GM23338 (cell line): ENCODE data around the gene ARHGEF16.

ENCODE experiments used
- CREB1 ChIP-seq: fragments of 250-450 bp; sonication (Bioruptor Pico); IDR thresholded peaks from 2 replicates; pipeline ENCODE4 v1.5.0; 2020; ENCODE audit warnings: low read depth, mild to moderate bottlenecking, moderate library complexity
- ETS1 ChIP-seq: IDR thresholded peaks from 2 replicates; pipeline ENCODE4 v1.6.1; 2016; ENCODE audit warnings: antibody characterized with exemption
- EZH2 ChIP-seq: fragments of 200-600 bp; sonication (generic); IDR thresholded peaks from one replicate; pipeline ENCODE4 v1.8.0; 2017; ENCODE audit warnings: antibody characterized with exemption, mild to moderate bottlenecking, low read depth; ENCODE audit not compliant: unreplicated experiment
- EZH2phosphoT487 ChIP-seq: fragments of 200-600 bp; sonication (generic); IDR thresholded peaks from one replicate; pipeline ENCODE4 v1.8.1; 2018; ENCODE audit warnings: antibody characterized with exemption; ENCODE audit not compliant: unreplicated experiment
- POLR2AphosphoS5 ChIP-seq: IDR thresholded peaks from 2 replicates; pipeline ENCODE4 v1.6.1; 2016; ENCODE audit warnings: antibody characterized with exemption, low read depth
- REST ChIP-seq: IDR thresholded peaks from one replicate; pipeline ENCODE4 v1.6.1; 2018; ENCODE audit warnings: antibody characterized with exemption; ENCODE audit not compliant: unreplicated experiment
- ZNF114 ChIP-seq: fragments of 250-450 bp; sonication (Bioruptor Pico); IDR thresholded peaks from 2 replicates; pipeline ENCODE4 v1.5.0; 2020; ENCODE audit warnings: mild to moderate bottlenecking, moderate library complexity
- ZNF331 ChIP-seq: fragments of 250-450 bp; sonication (Bioruptor Pico); IDR thresholded peaks from 2 replicates; pipeline ENCODE4 v1.5.0; 2020; ENCODE audit warnings: low read depth, mild to moderate bottlenecking, moderate library complexity
- TF ChIP-seq, protein P1 (sequence below), 2 experiments: fragments of 200-600 bp in 1 of 2; sonication (generic) in 1 of 2; conservative IDR thresholded peaks; 2 replicates each; pipeline versions ENCODE4 v1.5.1 to v1.6.1; 2016 to 2017; ENCODE audit warnings: antibody characterized with exemption in 2 of 2, low read depth in 2 of 2, mild to moderate bottlenecking in 2 of 2, moderate library complexity in 1 of 2

GRCh38 chr1:3436451-3436850, 18.0 kb upstream of the ARHGEF16 start:
- TF ChIP-seq, protein P1, sequence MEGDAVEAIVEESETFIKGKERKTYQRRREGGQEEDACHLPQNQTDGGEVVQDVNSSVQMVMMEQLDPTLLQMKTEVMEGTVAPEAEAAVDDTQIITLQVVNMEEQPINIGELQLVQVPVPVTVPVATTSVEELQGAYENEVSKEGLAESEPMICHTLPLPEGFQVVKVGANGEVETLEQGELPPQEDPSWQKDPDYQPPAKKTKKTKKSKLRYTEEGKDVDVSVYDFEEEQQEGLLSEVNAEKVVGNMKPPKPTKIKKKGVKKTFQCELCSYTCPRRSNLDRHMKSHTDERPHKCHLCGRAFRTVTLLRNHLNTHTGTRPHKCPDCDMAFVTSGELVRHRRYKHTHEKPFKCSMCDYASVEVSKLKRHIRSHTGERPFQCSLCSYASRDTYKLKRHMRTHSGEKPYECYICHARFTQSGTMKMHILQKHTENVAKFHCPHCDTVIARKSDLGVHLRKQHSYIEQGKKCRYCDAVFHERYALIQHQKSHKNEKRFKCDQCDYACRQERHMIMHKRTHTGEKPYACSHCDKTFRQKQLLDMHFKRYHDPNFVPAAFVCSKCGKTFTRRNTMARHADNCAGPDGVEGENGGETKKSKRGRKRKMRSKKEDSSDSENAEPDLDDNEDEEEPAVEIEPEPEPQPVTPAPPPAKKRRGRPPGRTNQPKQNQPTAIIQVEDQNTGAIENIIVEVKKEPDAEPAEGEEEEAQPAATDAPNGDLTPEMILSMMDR (conservative IDR thresholded peaks at IDR 0.05; ENCODE audit: low read depth in 2 of 2): no peak
- no peak for TF ChIP-seq REST
- no peak for TF ChIP-seq POLR2AphosphoS5
- TF ChIP-seq EZH2phosphoT487: no peak
- no peak for TF ChIP-seq ZNF331 (CRISPR knock-in tag)
- no peak for TF ChIP-seq EZH2
- no peak for TF ChIP-seq ETS1
- TF ChIP-seq CREB1: no peak
- no peak for TF ChIP-seq ZNF114 (CRISPR knock-in tag)
